MM.1S (cell line): ENCODE results near the gene NRG2.

Source experiments
- EZH2phosphoT487 ChIP-seq: fragments of 300-600 bp; sonication (generic); IDR thresholded peaks from 2 replicates; pipeline ENCODE4 v1.6.1; 2018; ENCODE audit warnings: antibody characterized with exemption, low read length
- TF ChIP-seq, protein P1 (sequence below): fragments of 300-600 bp; sonication (generic); IDR thresholded peaks from 2 replicates; pipeline ENCODE4 v1.5.1; 2016; ENCODE audit warnings: antibody characterized with exemption, low read length, mixed read lengths

DNA sequence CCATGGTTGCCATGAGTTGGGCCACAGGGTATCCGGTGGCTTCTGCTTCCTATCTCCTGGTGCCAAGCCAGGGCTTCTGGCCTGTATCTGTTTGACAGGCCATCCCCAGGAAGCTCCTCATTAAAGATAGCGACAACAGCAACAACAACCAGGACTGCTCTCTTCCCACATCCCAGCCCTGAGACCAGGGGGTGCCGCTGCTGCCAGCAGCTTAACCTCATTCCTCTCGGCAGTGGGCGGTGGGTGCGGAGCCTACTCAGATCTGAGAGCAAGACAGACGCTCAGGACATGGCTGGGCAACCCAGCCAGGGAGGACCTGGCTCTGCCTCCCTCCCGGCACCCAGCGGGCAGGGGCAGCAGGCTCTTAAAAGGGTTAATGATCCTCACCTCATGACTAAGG is 149.2 kb downstream of the NRG2 start:
- TF ChIP-seq EZH2phosphoT487: no peak
- TF ChIP-seq, protein P1, sequence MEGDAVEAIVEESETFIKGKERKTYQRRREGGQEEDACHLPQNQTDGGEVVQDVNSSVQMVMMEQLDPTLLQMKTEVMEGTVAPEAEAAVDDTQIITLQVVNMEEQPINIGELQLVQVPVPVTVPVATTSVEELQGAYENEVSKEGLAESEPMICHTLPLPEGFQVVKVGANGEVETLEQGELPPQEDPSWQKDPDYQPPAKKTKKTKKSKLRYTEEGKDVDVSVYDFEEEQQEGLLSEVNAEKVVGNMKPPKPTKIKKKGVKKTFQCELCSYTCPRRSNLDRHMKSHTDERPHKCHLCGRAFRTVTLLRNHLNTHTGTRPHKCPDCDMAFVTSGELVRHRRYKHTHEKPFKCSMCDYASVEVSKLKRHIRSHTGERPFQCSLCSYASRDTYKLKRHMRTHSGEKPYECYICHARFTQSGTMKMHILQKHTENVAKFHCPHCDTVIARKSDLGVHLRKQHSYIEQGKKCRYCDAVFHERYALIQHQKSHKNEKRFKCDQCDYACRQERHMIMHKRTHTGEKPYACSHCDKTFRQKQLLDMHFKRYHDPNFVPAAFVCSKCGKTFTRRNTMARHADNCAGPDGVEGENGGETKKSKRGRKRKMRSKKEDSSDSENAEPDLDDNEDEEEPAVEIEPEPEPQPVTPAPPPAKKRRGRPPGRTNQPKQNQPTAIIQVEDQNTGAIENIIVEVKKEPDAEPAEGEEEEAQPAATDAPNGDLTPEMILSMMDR: no peak
